Smooth muscle cell (in vitro differentiated cells): ENCODE data around the gene RAB15. TPM values are rescaled to one million over a fixed set of nuclear protein-coding genes. Genes with fewer than 3 reads are reported as not detected.

Experiments
- DNase-seq: peaks from one replicate; lab custom pipeline; 2025; ENCODE audit not compliant: unreplicated experiment; lab: John Stamatoyannopoulos, UW
- H2AFZ ChIP-seq: fragments of 200-600 bp; sonication (generic); 2 replicates; pipeline ENCODE4 v1.6.0; 2016; ENCODE audit warnings: antibody characterized with exemption, low read depth, mild to moderate bottlenecking
- H3F3A ChIP-seq: fragments of 200-600 bp; sonication (generic); 2 replicates; pipeline ENCODE4 v1.6.0; 2017; ENCODE audit warnings: antibody characterized with exemption, low read depth
- H3K27ac ChIP-seq: fragments of 200-600 bp; sonication (generic); 2 replicates; pipeline ENCODE4 v1.5.1; 2016; ENCODE audit warnings: low read depth, mild to moderate bottlenecking
- H3K27me3 ChIP-seq: fragments of 200-600 bp; sonication (generic); 2 replicates; pipeline ENCODE4 v1.6.1; 2016; ENCODE audit warnings: low read depth, mild to moderate bottlenecking
- H3K36me3 ChIP-seq: fragments of 200-600 bp; sonication (generic); 2 replicates; pipeline ENCODE4 v1.5.1; 2016; ENCODE audit warnings: low read depth
- H3K4me1 ChIP-seq: fragments of 200-600 bp; sonication (generic); 2 replicates; pipeline ENCODE4 v1.5.1; 2016; ENCODE audit warnings: low read depth
- H3K4me2 ChIP-seq: fragments of 200-600 bp; sonication (generic); 2 replicates; pipeline ENCODE4 v1.6.0; 2016; ENCODE audit warnings: mild to moderate bottlenecking
- H3K4me3 ChIP-seq: fragments of 200-600 bp; sonication (generic); 2 replicates; pipeline ENCODE4 v1.5.1; 2016; ENCODE audit warnings: mild to moderate bottlenecking
- H3K79me2 ChIP-seq: fragments of 200-600 bp; sonication (generic); 2 replicates; pipeline ENCODE4 v1.6.0; 2016; ENCODE audit warnings: low read depth, mild to moderate bottlenecking
- H3K9ac ChIP-seq: fragments of 200-600 bp; sonication (generic); 2 replicates; pipeline ENCODE4 v1.6.0; 2016; ENCODE audit warnings: low read depth
- H3K9me3 ChIP-seq: fragments of 200-600 bp; sonication (generic); replicated peaks from 2 replicates; pipeline ENCODE4 v1.5.1; 2016; ENCODE audit warnings: low read depth
- H4K20me1 ChIP-seq: fragments of 200-600 bp; sonication (generic); 2 replicates; pipeline ENCODE4 v1.6.0; 2016; ENCODE audit warnings: low read depth
- CTCF ChIP-seq: fragments of 200-600 bp; sonication (generic); IDR thresholded peaks from 2 replicates; pipeline ENCODE4 v1.5.1; 2017; ENCODE audit warnings: borderline replicate concordance, mild to moderate bottlenecking, antibody characterized with exemption; ENCODE audit not compliant: insufficient read depth, poor library complexity, severe bottlenecking
- WGBS: methylation state at CpG from one replicate; pipeline ENCODE4 v1.1.7; 2016; ENCODE audit warnings: low lambda C conversion rate; 5-methylcytosine and 5-hydroxymethylcytosine counted together
- polyA plus RNA-seq: library from polyadenylated mRNA; unstranded; fragments of >200 nt; fragmentation: Nextera tagmentation; extraction: Ambion mirVana; gene quantifications from 2 replicates; pipeline ENCODE4 v1.2.1, GENCODE V29; 2016
- total RNA-seq: library from RNA; depleted of rRNA; stranded (reverse); fragments of >200 nt; gene quantifications from 2 replicates; pipeline ENCODE4 v1.2.3, GENCODE V29; 2014

RAB15 gene
- total and polyA plus RNA-seq, 2 experiments from 2014 or later = 7.1 to 7.7 TPM

- Histone ChIP-seq H3K9me3 (no peaks in the 10 kb centered on the region), H3K27me3 (no peaks in the 10 kb centered on the region), H3K79me2 (no peaks in the 10 kb centered on the region), H3K4me2 (no peak overlapping the region), H3K4me1 (no peaks in the 10 kb centered on the region), H3K36me3 (peaks cover 3% of the 10 kb centered on the region), H2AFZ (no peak overlapping the region), H3K27ac (no peak overlapping the region), H3F3A (no peaks in the 10 kb centered on the region), H3K4me3 (no peak overlapping the region), H3K9ac (no peak overlapping the region), H4K20me1 (no peaks in the 10 kb centered on the region)
- 100% methylated on average over 1 of the region's 1 CpG for WGBS
- DNase-seq = no peak
- no peak for TF ChIP-seq CTCF
Observed at GRCh38 chr14:65007202-65007601, 35.1 kb upstream of the RAB15 start.

- H3K79me2 ChIP-seq = peaks cover 7% of the 10 kb centered on the region
- H3F3A ChIP-seq = no peaks in the 10 kb centered on the region
- 71% methylated on average over 6 of the region's 6 CpGs for WGBS
- H3K27me3 ChIP-seq = no peaks in the 10 kb centered on the region
- no peak overlapping the region for H3K4me3 ChIP-seq
- no peaks in the 10 kb centered on the region for H3K36me3 ChIP-seq
- peak overlapping the region; percentile 47 for H3K27ac ChIP-seq
- DNase-seq = no peak
- H3K9ac ChIP-seq = no peak overlapping the region
- H4K20me1 ChIP-seq = no peaks in the 10 kb centered on the region
- H2AFZ ChIP-seq = no peak overlapping the region
- TF ChIP-seq CTCF = no peak
- H3K4me1 ChIP-seq = no peaks in the 10 kb centered on the region
- no peak overlapping the region for H3K4me2 ChIP-seq
- H3K9me3 ChIP-seq = no peaks in the 10 kb centered on the region
Observed at GRCh38 chr14:65006261-65006721, 34.2 kb upstream of the RAB15 start.

- no peak for DNase-seq
- peaks cover 20% of the 10 kb centered on the region for H3K79me2 ChIP-seq
- H4K20me1 ChIP-seq = peaks cover 14% of the 10 kb centered on the region
- no peak overlapping the region for H3K4me2 ChIP-seq
- no peak for TF ChIP-seq CTCF
- H3K36me3 ChIP-seq = no peaks in the 10 kb centered on the region
- peak overlapping the region; percentile 16 for H3K9ac ChIP-seq
- peak overlapping the region; percentile 59 for H3K27ac ChIP-seq
- H3K4me3 ChIP-seq = no peak overlapping the region
- H3K4me1 ChIP-seq = no peaks in the 10 kb centered on the region
- H2AFZ ChIP-seq = no peak overlapping the region
- no peaks in the 10 kb centered on the region for H3F3A ChIP-seq
- no peaks in the 10 kb centered on the region for H3K9me3 ChIP-seq
- no peaks in the 10 kb centered on the region for H3K27me3 ChIP-seq
- WGBS = 94% methylated on average over 2 of the region's 2 CpGs
Observed at GRCh38 chr14:65003394-65003793, 31.3 kb upstream of the RAB15 start.

GRCh38 chr14:65002586-65003210, 30.6 kb upstream of the RAB15 start:
- H3K9ac ChIP-seq = peak overlapping the region; percentile 16
- no peaks in the 10 kb centered on the region for H3K4me1 ChIP-seq
- H3K27ac ChIP-seq = peak overlapping the region; percentile 59
- DNase-seq = no peak
- TF ChIP-seq CTCF = no peak
- H3K9me3 ChIP-seq = no peaks in the 10 kb centered on the region
- no peak overlapping the region for H3K4me3 ChIP-seq
- WGBS = 67% methylated on average over 6 of the region's 6 CpGs
- no peaks in the 10 kb centered on the region for H3K27me3 ChIP-seq
- no peaks in the 10 kb centered on the region for H3K36me3 ChIP-seq
- peaks cover 20% of the 10 kb centered on the region for H3K79me2 ChIP-seq
- no peaks in the 10 kb centered on the region for H3F3A ChIP-seq
- no peak overlapping the region for H3K4me2 ChIP-seq
- H4K20me1 ChIP-seq = peaks cover 18% of the 10 kb centered on the region
- no peak overlapping the region for H2AFZ ChIP-seq
